NCI-H1105 treated with DMSO at 0.1 percent for 48 hours (cell line): ENCODE data around the gene MAP2K5.

Experiments used
- DNase-seq: peaks from one replicate; lab custom pipeline; 2025; lab: John Stamatoyannopoulos, UW

The MAP2K5 gene

DNA sequence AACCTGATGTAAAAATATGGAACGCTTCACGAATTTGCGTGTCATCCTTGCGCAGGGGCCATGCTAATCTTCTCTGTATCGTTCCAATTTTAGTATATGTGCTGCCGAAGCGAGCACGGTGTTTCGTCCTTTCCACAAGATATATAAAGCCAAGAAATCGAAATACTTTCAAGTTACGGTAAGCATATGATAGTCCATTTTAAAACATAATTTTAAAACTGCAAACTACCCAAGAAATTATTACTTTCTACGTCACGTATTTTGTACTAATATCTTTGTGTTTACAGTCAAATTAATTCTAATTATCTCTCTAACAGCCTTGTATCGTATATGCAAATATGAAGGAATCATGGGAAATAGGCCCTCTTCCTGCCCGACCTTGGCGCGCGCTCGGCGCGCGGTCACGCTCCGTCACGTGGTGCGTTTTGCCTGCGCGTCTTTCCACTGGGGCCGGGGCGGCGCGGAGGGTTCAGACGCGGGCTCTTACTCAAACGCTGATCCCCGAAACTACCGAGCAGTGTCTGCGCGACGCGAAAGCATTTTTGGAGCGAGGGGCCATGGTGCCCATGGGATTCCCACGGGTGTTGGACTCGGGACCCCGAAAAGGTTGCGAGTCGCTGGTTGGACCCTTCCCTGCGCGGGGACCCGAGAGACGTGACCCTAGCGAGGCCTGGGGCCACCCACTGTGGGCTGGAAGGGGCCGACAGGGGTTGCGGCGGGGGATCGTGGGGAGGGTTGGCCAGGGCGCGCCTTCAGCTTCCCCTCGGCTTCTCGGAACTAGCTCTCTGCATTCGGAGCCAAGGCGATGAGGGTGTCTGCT lies 297.6 kb downstream of the MAP2K5 start, which contains the start of gene RNU6-1:
Gene RNU6-1, minus strand, starts transcription at position 117 of the 820 bp plus-strand sequence.
- peak; percentile 98 for DNase-seq

DNA sequence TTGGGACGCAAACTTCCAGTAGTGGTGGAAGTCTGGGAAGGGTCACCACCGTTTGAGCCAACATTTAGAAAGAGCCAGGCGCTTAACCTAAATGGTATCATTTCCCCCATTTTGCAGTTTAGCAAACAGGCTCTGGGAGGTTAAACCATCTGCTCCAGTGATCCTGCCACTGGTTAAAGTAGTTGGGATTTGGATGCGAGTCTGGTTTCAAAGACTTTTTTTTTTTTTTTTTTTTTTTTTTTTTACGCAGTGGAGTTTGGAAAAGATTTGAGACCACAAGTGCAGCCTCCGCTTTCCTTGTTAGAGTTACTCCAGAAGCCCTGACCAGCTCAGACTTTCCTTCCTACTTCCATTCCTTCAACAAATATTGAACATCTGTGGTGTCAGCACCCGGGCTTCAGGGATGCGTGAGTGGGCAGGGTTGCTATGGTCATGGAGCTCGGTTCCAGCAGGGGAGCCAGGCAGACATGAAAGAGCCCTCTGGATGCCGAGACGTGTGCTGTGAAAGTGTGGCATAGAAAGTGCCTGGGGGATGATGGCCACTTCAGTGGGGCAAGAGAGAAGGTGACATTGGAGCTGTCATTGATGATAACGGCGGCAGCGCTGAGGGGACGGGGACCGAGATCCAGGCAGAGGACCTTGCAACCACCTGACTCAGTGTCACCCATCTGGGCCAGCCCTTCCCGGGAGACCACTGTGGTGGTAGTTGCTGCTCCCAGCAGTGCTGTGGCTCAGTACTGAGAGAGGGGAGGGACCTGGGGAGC lies 298.4 kb downstream of the MAP2K5 start:
- DNase-seq: peak; percentile 61

DNA sequence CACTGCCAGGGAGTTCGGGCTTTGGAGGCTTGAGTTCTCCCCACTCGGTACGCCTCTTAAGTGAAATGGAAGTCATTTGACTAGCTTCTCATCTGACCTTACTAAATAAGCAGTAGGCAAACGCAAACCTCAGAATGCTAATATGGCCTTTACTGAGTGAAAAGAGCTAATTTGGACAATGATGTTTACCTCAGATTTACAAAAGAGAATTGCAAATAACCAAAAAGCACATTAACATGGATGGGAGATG lies 298.9 kb downstream of the MAP2K5 start:
- no peak for DNase-seq

DNA sequence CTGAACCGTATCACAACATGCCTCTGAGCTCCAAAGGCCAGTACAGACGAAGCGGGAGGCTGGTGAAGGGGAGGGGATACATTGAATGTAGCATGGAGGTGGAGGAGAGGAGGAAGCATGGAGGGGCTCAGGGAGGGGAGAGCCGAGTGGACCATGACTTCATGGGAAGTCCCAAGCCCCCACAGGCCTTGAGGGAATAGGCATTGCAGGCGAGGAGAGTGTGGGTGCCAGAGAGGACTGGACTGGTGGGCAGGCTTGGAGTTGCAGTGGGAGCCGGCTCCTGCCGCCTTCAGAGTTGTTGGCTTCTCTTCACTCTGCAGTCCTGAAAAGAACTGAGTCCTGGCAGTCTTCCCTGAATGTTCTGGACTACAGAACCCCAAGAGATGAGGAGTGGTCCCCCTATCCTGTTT lies 300.6 kb downstream of the MAP2K5 start:
- DNase-seq: no peak

DNA sequence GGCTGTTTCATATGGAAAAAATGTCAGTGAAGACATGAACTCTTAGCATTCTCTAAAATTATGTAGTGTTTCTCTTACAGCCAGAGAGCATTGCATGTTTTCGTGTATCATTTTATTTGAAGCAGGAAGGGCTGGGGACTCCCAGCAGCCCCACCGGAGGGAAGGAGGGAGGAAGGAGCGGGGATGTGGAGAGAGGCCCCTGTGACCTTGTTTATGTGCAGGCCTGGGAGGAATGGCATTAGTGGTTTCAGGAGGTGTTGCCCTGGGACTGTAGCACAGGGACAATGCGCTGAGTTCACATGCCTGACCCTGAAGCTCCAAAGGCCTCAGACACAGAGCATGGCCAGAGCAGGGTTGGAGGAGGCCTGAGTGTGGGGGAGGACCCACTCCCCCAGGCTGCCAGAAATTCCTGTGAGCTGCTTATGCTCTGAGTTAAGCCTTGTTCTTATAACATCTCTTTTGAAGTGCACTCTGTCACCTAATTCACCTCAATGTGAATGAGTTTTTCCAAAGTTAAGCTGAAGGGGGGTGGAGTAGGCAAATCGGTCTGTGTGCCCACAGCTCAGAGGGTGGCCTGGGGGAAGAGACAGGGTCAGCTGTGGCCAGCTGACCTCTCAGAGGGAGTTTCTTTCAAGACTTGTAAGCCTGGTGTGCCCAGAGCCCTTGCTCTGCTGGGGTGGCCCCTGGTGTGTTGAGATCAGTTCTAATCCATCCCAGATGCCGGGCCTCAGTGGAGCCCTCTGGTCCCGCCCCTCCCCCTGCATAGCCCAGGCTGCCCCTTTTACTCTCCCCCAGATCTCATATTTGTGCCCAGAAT lies 301.3 kb downstream of the MAP2K5 start:
- no peak for DNase-seq

DNA sequence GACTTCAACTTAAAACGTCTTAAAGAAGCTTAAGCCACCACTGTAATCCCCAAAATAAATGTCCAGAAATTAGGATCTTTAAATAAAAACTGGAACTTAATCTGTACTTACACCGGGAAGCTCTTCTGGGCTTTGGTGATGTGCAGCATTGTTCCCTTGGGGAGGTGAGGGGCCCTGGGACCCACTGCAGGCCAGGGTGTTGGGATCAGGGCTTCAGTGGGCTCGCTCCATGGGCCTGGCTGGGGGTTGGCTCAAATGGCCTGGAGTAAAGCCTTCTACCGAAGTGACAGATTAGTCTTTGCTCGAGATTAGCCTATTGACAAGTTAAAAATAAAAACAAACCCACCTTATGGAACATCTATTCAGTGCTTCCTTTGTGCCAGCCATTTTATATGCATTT lies 303.5 kb downstream of the MAP2K5 start:
- no peak for DNase-seq

DNA sequence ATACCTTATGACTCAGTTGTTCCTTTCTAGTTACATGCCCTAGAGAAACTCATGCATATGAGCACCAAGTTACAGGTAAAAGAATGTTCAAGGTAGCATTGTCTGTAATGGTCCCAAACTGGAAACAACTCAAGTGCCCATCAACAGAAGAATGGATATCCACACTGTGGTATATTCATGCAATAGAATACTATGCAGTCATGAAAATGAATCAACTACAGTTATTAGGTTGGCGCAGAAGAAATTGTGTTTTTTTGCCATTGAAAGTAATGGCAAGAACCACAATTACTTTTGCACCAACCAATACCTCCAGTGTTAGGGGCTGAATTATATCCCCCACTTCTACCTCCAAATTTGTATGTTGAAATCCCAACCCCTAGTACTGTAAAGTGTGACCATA lies 307.0 kb downstream of the MAP2K5 start:
- DNase-seq: no peak

DNA sequence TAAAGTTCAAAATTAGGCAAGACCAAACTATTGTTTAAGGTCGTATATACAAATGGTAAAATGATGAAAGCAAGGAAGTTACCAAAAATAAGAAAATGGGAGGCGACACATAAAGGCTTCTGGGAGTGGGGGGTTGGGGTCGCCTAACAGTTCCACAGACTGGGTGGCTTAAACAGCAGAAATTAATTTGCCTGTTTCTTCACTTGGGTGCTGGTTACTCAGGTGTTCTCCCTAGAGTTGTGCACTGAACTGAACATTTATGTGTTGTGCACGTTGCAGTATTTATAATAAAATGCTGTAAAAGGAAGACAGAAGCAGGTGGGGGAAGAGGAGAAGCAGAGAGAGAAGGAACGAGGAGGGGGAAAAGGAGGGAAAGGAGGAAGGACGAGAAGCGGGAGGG lies 307.8 kb downstream of the MAP2K5 start:
- DNase-seq: no peak

DNA sequence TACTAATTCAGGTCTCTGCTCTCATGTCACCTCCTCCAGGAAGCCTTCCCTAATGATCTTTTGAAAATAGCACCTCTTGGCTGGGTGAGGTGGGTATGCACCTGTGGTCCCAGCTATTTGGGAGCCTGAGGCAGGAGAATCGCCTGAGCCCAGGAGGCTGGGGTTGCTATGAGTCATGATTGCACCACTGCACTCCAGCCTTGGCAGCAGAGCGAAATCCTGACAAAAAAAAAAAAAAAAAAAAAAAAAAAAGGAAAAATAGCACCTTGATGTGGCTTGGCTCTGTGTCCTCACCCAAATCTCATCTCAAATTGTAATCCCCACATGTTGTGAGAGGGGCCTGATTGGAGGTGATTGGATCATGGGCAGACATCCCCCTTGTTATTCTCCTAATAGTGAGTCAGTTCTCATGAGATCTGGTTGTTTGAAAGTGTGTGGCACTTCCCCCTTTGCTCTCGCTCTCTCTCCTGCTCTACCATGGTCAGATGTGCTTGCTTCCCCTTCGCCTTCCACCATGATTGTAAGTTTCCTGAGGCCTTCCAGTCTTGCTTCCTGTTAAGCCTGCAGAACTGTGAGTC lies 308.6 kb downstream of the MAP2K5 start:
- DNase-seq: no peak

DNA sequence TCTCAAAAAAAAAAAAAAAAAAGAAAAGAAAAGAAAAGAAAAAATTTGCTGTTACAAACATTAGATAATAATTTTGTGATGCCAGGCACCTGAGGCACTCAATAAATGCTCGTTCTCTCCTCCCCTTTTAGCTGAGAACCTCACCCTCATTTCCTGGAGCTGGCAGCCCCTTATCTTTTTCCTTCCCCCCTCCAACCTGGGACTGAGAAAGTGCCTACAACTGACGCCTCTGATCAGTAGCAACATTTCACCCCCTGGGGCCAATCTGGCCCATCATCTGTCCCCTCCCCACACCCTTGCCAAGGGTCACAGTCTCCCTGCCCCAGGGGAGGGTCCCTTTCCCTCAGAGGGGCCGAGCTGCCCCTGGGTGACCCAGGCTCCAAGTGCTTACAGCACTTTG lies 309.9 kb downstream of the MAP2K5 start:
- no peak for DNase-seq

DNA sequence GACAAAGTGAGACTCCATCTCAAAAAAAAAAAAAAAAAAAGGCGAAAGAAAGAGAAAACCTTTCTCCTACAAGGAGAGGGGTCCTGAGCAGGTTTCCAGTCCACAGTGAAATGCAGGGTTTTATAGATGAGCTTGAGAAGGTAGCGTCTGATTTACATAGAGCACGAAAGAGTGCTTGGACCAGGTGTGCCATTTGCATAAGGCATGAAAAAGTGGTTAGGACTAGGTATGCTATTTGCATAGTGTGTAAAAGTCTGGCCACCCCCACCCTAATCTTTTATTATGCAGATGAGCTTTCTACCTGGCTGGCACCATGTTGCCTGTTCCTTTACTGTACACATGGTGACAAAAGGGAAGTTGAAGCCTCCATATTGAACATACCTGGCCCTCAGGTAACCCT lies 311.0 kb downstream of the MAP2K5 start:
- no peak for DNase-seq

DNA sequence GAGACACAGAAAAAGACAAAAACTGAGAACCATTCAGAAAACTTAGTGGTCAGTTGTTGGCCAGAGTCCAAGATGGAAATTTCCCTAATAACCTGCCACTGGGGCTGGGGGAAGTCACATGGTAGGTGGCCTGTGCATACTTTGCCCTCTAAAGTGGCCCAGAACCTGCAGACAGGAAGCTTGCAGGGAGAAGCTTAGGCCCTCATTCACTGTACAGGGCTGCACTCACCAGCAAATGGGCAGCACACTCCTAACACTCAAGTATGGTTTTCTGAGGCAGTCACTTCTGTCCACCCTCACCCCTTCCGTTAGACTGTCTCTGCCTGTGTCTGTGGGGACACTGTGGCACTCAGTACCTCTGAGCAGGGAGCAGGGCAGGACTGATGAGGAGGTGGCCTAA lies 311.9 kb downstream of the MAP2K5 start:
- no peak for DNase-seq

DNA sequence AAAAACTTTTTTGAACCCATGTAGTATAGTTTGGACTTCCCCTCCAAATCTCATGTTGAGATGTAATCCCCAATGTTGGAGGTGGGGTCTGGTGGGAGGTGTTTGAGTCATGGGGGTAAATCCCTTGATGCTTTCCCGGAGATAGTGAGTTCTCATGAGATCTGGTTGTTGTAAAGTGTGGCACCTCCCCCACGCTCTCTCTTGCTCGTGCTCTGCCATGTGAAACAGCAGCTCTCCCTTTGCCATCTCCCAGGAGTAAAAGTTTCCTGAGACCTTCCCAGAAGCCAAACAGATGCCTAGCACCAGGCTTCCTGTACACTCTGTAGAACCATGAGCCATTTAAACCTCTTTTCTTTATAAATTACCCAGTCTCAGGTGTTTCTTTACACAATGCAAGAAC lies 313.3 kb downstream of the MAP2K5 start:
- no peak for DNase-seq
